GM18858 (cell line): ENCODE data around the gene HOXB2.

Experiments
- ATAC-seq: cut with Tn5 transposase; IDR thresholded peaks from one replicate; pipeline ENCODE4 v1.9.1; 2021; ENCODE audit not compliant: unreplicated experiment

Gene HOXB2

DNA sequence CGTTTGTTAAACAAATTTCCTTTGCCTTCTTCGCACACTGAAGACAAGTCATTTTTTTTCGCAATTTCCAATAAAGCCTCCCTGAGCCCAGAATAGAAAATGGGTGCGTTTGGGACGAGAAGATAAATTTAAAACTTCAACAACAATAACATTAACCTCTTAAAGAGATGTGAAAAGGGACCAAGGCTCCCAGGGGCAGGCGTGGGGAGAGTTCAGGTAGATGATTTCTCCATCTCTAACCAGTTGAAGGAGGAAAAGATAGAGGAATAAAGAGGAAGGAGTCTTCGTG lies 34.5 kb upstream of the HOXB2 start:
- ATAC-seq: no peak

GRCh38 chr17:48578616-48579470 lies 33.9 kb upstream of the HOXB2 start:
- ATAC-seq: no peak

GRCh38 chr17:48577946-48578615 lies 33.2 kb upstream of the HOXB2 start, which contains the start of gene HOXB4:
Gene HOXB4, minus strand, starts transcription at chr17:48578350. Its CDS starts 31 bp downstream, at chr17:48578319.
- no peak for ATAC-seq

- no peak for ATAC-seq
Measured at GRCh38 chr17:48577330-48577945, 32.5 kb upstream of the HOXB2 start.

GRCh38 chr17:48576479-48577309 lies 31.8 kb upstream of the HOXB2 start:
- ATAC-seq: no peak

- ATAC-seq: no peak
Measured at GRCh38 chr17:48575673-48576478, 31.0 kb upstream of the HOXB2 start.

- ATAC-seq: no peak
Measured at GRCh38 chr17:48575066-48575582, 30.2 kb upstream of the HOXB2 start.

GRCh38 chr17:48574505-48575065 lies 29.7 kb upstream of the HOXB2 start:
- ATAC-seq: no peak

GRCh38 chr17:48571826-48572417 lies 27.0 kb upstream of the HOXB2 start:
- no peak for ATAC-seq

DNA sequence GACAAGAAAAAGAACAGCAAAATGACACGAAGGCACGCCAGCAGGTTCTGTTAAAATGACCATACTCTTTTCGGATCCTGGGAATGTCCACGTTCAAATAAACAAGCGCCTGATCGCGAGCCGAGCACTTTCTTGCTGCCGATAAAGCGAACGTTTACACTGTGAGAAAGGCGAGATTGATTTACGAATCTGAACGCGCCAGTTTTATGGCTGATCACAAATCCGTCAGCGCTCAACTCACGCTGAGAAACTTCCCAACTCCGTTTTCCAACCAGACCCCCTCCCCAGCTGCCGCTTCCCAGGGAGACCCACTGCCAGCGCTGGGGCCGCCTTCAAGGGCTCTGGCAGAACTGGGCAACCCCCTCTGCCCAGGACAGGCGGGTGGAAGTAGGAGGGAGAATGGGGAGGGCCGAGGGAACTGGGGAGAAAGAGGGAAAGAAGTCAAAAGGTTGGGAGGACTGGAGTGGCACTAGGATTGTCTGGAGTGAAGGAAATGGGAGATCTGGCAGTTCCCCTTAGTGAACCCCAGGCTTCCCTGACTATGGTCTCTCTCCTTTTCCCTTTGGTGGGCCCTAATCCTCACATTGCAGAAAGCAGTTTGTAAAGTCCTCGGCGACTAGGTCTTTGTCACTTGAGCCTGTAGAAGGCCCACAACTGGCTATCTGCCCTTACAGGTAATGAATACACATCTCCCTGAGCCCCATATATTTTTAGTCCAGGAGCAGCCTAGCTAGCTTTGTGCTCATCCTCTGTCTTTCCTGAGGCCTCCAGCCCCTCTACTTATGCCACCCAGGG lies 26.3 kb upstream of the HOXB2 start:
- ATAC-seq: no peak

DNA sequence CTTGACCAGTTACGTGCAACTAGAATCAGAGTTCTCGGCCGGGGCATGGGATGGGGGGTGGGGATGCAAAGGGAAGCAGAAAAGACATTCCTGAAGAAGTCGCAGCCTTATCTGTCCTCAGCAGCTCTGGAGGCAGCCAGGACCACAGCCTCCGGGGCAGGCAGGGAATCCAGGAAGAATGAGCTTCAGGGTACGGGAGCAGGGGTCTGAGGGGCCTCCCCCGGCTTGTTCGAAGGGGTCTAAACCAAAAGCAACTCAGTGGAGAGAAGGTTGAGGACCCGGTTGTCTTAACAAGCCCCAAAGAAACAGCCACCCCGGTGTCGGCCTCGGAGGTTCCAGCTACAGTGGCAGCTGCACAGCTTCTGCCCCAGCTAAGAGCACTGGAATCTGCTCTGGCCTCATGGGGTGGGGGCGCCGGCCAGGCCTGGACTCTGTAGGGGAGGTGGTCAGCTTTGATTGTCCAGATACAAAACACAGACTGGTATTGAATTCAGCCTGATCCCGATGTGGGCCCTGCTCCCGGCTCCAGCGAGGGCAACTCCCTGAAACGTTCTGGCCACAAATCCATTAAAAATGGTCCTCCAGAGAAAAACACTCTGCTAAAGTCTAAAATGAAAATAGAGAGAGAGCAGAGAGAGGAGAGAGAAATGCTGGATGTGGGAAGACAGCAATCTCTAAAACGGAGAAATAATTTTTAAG lies 25.6 kb upstream of the HOXB2 start:
- ATAC-seq: no peak

GRCh38 chr17:48569674-48570324 lies 24.9 kb upstream of the HOXB2 start:
- ATAC-seq: no peak

DNA sequence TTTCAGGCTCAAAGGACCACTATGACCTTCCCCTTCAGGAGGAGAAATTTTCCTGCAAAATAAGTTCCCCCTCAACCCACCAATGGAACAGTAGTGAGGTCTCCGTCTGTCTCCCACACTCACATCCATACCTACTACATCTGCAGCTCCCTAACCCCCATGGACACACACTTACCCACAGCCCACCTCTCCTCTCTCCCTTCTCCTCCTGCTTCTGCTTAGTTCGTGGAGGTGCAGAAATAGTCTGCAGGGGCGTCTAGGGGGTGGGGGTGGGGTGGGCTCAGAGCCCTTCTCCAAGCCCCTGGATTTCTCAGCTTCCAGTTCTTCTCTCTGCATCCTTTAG lies 24.3 kb upstream of the HOXB2 start:
- ATAC-seq: no peak

DNA sequence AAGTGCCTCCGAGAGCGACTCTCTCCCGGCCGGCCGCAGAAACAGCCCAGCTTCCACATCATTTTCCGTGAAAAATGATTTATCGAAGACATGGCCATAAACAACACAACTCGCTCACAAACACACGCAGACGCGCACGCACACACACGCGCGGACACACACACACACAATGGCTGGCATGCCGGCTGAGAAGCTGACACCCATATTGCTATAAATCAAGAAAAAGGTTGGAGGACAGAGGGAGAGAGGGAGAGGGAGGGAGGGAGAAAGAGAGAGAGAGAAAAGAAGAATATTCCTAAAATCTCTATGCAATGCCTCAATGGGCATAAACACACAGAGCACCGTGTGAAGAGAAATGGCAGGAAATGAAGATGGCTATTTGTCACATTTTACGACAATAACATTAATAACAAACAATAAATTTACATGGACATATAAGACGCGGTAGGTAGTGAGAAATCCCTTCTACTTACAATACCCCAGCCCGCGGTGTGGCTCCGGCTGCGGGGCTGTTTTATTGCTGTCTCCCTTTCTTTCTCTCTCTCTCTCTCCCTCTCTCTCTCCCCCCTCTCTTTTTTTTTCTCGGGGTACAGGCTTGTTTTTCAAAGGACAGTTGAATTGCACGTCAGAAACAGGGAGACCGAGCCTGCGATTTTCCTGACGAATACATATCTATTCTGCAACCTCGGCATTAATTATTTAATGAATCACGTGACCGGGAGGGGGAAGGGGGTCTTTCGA lies 23.8 kb upstream of the HOXB2 start:
- ATAC-seq: no peak

- ATAC-seq: no peak
Measured at GRCh38 chr17:48567646-48568354, 22.9 kb upstream of the HOXB2 start.

DNA sequence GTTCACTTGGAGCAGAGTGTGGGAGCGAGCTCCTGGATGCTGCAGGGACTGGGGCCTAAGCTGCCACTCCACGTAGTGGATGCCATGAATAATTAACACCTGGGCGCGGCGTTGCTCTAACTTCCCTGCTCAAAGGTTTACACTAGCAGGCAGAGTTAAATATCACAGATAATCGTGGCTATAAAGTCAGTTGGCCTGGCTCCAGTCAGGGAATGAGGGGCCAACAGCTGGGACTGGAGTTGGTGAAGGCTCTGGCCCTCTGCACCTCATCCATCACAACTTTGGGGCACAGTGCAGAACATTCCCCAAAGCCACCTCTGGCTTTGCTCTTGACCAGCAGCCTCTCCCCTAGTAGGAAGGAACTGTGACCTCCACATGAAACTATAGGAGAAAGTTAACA lies 22.3 kb upstream of the HOXB2 start:
- no peak for ATAC-seq
